ENCODE results near the gene TIMM50. TPM values are rescaled to one million over a fixed set of nuclear protein-coding genes. Genes with fewer than 3 reads are reported as not detected.

Gene TIMM50
- total RNA-seq, 1 donor from 2014 or later: 256 TPM

GRCh38 chr19:39502640-39503417 is 22.2 kb downstream of the TIMM50 start:
- peaks cover 7% of the 10 kb centered on the region for H3K36me3 Mint-ChIP-seq (ENCODE audit: unreplicated experiment)
- H3K4me3 Mint-ChIP-seq (ENCODE audit: unreplicated experiment): peak overlapping the region; percentile 87
- peaks cover 42% of the 10 kb centered on the region for H3K9me3 Mint-ChIP-seq (ENCODE audit: unreplicated experiment)
- peak; percentile 87 for DNase-seq
- H3K27ac Mint-ChIP-seq (ENCODE audit: unreplicated experiment): peak overlapping the region; percentile 82
- H3K27me3 Mint-ChIP-seq (ENCODE audit: unreplicated experiment): peaks cover 44% of the 10 kb centered on the region
- TF ChIP-seq CTCF (IDR thresholded peaks at IDR 0.05; ENCODE audit: partially characterized antibody, unreplicated experiment): peak; percentile 99
- peaks cover 42% of the 10 kb centered on the region for H3K4me1 Mint-ChIP-seq (ENCODE audit: low read depth, unreplicated experiment)

GRCh38 chr19:39506598-39506943 is 25.9 kb downstream of the TIMM50 start:
- Mint-ChIP-seq H3K27ac (ENCODE audit: unreplicated experiment) (peak overlapping the region; percentile 77), H3K4me3 (ENCODE audit: unreplicated experiment) (peak overlapping the region; percentile 76), H3K27me3 (ENCODE audit: unreplicated experiment) (peaks cover 34% of the 10 kb centered on the region), H3K36me3 (ENCODE audit: unreplicated experiment) (no peaks in the 10 kb centered on the region), H3K4me1 (ENCODE audit: low read depth, unreplicated experiment) (peaks cover 39% of the 10 kb centered on the region), H3K9me3 (ENCODE audit: unreplicated experiment) (peaks cover 31% of the 10 kb centered on the region)
- DNase-seq: no peak
- no peak for TF ChIP-seq CTCF (IDR thresholded peaks at IDR 0.05; ENCODE audit: partially characterized antibody, unreplicated experiment)

GRCh38 chr19:39506944-39507714 is 26.5 kb downstream of the TIMM50 start:
- Mint-ChIP-seq H3K9me3 (ENCODE audit: unreplicated experiment) (peaks cover 31% of the 10 kb centered on the region), H3K27ac (ENCODE audit: unreplicated experiment) (peak overlapping the region; percentile 82), H3K4me1 (ENCODE audit: low read depth, unreplicated experiment) (peaks cover 39% of the 10 kb centered on the region), H3K4me3 (ENCODE audit: unreplicated experiment) (peak overlapping the region; percentile 76), H3K27me3 (ENCODE audit: unreplicated experiment) (peaks cover 32% of the 10 kb centered on the region), H3K36me3 (ENCODE audit: unreplicated experiment) (no peaks in the 10 kb centered on the region)
- TF ChIP-seq CTCF (IDR thresholded peaks at IDR 0.05; ENCODE audit: partially characterized antibody, unreplicated experiment): no peak
- peak; percentile 86 for DNase-seq

- DNase-seq: no peak
- H3K4me1 Mint-ChIP-seq (ENCODE audit: low read depth, unreplicated experiment): peaks cover 39% of the 10 kb centered on the region
These were observed 27.2 kb downstream of the TIMM50 start for GRCh38 chr19:39507715-39508364.

More at GRCh38 chr19:39507715-39508364, 27.2 kb downstream of the TIMM50 start:
- H3K36me3 Mint-ChIP-seq (ENCODE audit: unreplicated experiment): no peaks in the 10 kb centered on the region
- no peak for TF ChIP-seq CTCF (IDR thresholded peaks at IDR 0.05; ENCODE audit: partially characterized antibody, unreplicated experiment)
- H3K9me3 Mint-ChIP-seq (ENCODE audit: unreplicated experiment): peaks cover 31% of the 10 kb centered on the region
- H3K4me3 Mint-ChIP-seq (ENCODE audit: unreplicated experiment): peak overlapping the region; percentile 67
- H3K27me3 Mint-ChIP-seq (ENCODE audit: unreplicated experiment): peaks cover 32% of the 10 kb centered on the region
- peak overlapping the region; percentile 82 for H3K27ac Mint-ChIP-seq (ENCODE audit: unreplicated experiment)
